Astrocyte of the spinal cord (primary cell): ENCODE measurements around the gene FAM193A.
"Not testable (repeated sequence)": the region's sequence is repeated elsewhere in the genome, so short reads cannot be mapped to it uniquely, and the experiment has no call there.

Source experiments
- DNase-seq: peaks from one replicate; pipeline ENCODE4 v3.0.0; 2011; ENCODE audit warnings: low read depth, low spot score
- H3K4me3 ChIP-seq: 2 replicates; pipeline ENCODE4 v1.5.1; 2011; ENCODE audit warnings: low read depth, mild to moderate bottlenecking, low read length, moderate library complexity
- in situ Hi-C: cut with HindIII; loops from 2 replicates; pipeline ENCODE4 v1.10.0; 2017; ENCODE audit warnings: low sequenced_read_pairs
- TF ChIP-seq, protein P1 (sequence below): IDR thresholded peaks from 2 replicates; pipeline ENCODE4 v1.5.1; 2012; ENCODE audit warnings: low read depth, mild to moderate bottlenecking, low read length, inconsistent platforms

The FAM193A gene

DNA sequence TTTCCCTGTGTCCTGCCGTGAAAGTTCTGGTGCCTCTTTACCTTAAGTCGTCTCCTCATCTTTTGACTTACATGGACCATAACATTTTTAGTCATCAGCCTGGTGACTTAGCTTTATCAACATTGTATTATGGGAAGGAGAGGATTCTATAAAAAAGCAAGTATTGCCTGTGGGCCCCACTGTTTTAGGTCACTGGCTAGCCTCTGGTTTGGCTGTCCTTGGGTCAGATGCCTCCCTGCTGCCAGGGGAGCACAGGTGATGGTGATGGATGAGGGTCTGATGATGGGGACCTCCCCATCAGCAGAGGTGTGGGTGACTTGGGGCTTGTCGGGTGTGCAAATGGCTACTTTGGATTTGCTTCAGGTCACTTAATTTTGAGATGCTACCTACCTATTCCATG lies 51.8 kb downstream of the FAM193A start:
- TF ChIP-seq, protein P1, sequence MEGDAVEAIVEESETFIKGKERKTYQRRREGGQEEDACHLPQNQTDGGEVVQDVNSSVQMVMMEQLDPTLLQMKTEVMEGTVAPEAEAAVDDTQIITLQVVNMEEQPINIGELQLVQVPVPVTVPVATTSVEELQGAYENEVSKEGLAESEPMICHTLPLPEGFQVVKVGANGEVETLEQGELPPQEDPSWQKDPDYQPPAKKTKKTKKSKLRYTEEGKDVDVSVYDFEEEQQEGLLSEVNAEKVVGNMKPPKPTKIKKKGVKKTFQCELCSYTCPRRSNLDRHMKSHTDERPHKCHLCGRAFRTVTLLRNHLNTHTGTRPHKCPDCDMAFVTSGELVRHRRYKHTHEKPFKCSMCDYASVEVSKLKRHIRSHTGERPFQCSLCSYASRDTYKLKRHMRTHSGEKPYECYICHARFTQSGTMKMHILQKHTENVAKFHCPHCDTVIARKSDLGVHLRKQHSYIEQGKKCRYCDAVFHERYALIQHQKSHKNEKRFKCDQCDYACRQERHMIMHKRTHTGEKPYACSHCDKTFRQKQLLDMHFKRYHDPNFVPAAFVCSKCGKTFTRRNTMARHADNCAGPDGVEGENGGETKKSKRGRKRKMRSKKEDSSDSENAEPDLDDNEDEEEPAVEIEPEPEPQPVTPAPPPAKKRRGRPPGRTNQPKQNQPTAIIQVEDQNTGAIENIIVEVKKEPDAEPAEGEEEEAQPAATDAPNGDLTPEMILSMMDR = no peak
- no peak for DNase-seq
- H3K4me3 ChIP-seq = no peak overlapping the region
- in situ Hi-C loops = no loop called here

DNA sequence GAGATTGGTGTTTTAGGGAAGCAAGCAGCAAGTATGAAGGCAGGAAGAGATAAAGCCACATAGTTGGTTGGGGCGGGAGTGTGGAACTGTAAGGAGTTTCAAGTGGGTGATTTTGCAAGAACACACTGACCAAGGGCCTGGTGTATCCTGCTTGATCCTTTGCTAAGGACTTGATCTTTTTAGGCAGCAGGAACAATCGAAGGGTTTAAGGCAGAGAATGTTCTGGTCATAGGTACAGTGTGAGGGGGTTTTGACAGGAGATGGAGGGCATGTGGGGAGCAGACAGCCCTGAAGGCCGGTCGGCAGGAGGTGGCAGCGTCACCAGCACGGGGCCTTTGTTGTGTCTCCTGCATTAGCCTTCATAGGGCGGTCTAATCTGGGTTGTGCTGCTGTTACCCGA lies 54.7 kb downstream of the FAM193A start:
- no peak overlapping the region for H3K4me3 ChIP-seq
- in situ Hi-C loops = no loop called here
- DNase-seq = no peak
- TF ChIP-seq, protein P1 = no peak

DNA sequence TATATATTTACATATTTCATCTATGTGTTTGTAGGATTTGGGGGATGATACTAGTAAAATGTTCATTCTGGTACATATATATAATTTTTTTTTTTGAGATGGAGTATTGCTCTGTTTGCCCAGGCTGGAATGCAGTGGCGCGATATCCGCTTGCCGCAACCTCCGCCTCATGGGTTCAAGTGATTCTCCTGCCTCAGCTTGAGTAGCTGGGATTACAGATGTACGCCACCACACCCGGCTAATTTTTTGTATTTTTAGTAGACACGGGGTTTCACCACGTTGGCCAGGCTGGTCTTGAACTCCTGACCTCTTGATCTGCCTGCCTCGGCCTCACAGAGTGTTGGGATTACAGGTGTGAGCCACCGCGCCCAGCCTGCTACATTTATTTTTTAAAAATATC lies 55.6 kb downstream of the FAM193A start:
- in situ Hi-C loops, H3K4me3 ChIP-seq, DNase-seq: not testable (repeated sequence)

DNA sequence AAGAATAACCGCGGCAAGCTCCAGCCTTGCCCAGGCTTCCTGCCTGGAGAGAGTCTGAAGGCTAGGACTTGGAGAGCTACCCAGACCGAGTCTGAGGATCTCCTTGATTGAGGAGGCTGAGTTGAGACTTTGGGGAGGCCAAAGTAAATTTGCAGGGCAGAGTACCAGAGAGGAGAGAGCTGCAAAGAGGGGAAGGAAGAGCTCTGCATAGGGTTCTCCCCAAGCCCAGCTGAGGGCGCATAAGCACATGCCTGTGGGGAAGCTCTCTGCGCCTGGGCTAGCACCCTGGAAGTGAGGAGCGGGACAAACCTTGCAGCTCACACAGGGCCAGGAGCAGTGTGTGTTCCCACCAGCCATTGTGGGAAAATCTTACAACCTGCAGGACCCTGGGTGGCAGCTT lies 56.1 kb downstream of the FAM193A start:
- in situ Hi-C loops = no loop called here
- TF ChIP-seq, protein P1 = no peak
- no peak overlapping the region for H3K4me3 ChIP-seq
- no peak for DNase-seq

DNA sequence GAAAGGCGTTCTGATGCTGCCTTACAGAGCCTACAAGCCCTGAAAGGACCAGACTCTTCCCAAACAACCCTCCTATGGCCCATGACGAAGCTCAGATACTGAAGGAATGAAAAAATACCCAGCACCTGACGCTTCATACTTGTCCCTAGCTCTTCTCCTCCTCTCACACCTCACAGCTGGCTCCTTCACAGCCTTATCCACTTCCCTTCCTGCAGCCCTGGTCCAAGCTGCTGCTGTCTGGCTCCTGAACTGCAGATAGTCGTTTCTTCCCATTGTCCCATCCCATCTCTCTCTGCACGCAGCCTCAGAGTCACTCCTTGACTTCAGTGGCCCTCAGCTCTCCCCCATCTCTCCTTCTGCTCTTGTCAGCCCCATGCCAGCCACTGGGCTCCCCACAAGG lies 56.6 kb downstream of the FAM193A start:
- DNase-seq = no peak
- TF ChIP-seq, protein P1 = no peak
- no peak overlapping the region for H3K4me3 ChIP-seq
- in situ Hi-C loops = no loop called here

DNA sequence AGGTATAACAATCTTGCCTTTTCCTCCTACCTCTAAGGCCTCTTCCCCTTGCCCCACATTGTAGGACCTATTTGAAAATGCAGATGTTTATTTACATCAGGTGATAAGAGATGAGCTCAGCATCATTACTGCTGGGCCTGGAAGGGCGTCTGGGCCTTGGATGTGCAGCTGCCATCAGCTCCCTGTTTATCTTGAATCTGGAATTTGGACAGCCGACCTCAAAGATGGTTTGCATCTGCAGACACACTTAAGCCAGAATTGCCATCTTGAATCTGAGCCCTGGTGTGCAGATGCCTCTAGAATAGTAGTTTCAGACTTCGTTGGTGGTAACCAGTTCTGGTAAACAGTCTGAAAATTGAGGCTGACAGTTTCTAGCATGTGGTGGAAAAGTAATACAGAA lies 59.0 kb downstream of the FAM193A start:
- DNase-seq = no peak
- in situ Hi-C loops = no loop called here
- TF ChIP-seq, protein P1 = no peak
- no peak overlapping the region for H3K4me3 ChIP-seq

DNA sequence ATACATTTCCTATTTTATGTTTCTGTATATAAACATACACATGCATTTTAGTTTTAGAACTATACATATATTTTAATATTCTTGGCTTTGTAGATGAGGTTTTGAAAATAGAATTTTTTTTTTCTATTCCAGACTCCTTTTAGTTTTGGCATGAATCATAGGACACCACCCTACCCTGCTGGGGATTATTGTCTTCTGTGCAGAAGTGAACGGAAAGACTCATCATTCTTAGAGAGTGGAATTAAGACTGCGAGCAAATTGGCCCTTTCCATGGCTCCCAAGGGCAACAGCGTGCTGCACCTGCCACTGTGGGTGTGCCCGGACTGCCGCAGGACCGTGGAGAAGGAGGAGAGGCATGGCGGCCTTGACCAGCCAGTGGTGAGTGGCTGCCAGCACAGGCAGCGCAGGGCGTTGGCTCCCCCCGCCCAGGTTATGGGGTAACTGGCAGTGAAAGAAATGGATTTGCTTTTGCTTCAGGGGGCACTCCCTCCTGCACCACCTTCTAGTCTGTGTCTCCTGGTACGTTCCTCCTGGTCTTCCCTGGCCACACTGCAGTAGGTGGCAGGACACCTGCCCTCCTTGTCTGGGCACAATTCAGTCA lies 59.6 kb downstream of the FAM193A start:
- TF ChIP-seq, protein P1 = no peak

More for the DNA sequence above, 59.6 kb downstream of the FAM193A start:
- no peak overlapping the region for H3K4me3 ChIP-seq
- in situ Hi-C loops = no loop called here
- DNase-seq = no peak
